LoVo (cell line): ENCODE results near the gene RER1.
"Not testable (repeated sequence)": the region's sequence is repeated elsewhere in the genome, so short reads cannot be mapped to it uniquely, and the experiment has no call there.

Experiments
- DNase-seq: peaks from one replicate; pipeline ENCODE4 v3.0.0-alpha.2; 2016; ENCODE audit warnings: low spot score

The RER1 gene

GRCh38 chr1:2429780-2430591, 38.3 kb downstream of the RER1 start:
- no peak for DNase-seq

- DNase-seq = no peak
Measured at GRCh38 chr1:2430592-2430973, 38.9 kb downstream of the RER1 start.

GRCh38 chr1:2431103-2431502, 39.5 kb downstream of the RER1 start:
- DNase-seq = no peak

DNA sequence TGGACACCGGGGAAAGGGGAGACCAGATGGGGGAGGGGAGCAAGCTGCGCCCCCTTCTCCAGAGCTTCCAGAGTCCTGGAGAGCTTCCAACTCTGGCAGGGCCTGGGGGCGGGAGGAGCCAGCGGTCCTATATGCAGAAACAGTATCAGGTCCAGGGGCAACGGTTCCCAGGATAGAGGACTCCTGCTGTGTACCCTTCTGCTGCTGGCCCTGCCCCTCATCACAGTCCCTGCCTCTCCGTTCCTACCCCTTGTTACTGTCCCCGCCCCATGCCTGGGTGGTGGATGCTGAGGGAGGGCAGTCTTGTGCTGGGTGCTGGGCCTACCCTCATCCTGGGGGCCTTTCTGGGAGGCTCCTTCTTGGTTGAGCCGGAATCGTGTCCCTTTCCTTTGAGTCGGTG, 39.9 kb downstream of the RER1 start:
- no peak for DNase-seq

DNA sequence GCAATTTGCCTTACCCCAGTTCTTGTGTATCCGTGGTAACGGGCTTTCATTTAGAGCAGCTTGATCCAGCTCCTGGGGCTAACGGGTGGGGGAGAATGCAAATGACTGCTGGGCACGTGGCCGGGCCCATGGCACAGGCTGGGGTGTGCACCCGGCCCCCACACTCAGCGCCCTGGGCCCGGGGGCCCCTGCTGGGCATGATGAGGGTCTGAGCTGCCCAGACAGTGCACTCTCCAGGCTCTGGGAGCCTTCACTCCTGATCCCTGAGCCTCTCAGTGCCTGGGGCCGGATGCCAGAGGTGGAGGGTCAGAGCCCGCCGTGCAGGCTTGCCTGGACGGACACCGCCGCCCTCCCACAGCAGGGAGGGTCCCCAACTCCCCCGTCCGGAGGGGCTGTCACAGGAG, 40.8 kb downstream of the RER1 start:
- no peak for DNase-seq

GRCh38 chr1:2433196-2433595, 41.6 kb downstream of the RER1 start:
- DNase-seq = no peak

GRCh38 chr1:2433936-2434655, 42.5 kb downstream of the RER1 start:
- DNase-seq = no peak

GRCh38 chr1:2435091-2435490, 43.5 kb downstream of the RER1 start:
- no peak for DNase-seq

DNA sequence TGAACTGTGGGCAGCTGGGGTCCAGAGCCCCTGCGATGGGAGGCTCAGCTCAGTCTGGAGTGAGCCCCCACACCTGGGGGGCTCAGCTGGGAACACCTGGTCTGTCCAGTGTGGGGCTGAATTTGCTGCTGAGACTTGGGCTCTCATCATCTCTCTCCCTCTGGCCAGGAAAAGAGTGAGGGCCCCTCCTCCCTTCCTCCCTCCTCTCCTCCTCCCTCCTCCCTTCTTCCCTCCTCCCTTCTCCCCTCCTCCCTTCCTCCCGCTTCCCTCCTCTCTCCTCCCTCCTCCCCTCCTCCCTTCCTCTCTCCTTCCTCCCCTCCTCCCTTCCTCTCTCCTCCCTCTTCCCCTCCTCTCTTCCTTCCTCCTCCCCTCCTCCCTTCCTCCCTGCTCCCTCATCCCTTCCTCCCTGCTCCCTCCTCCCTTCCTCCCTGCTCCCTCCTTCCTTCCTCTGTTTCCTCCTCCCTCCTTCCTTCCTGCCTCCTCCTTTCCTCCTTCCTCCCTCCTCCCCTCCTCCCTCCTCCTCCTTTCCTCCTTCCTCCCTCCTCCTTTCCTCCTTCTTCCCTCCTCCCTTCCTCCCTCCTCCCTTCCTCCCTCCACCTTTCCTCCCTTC, 44.2 kb downstream of the RER1 start:
- no peak for DNase-seq

DNA sequence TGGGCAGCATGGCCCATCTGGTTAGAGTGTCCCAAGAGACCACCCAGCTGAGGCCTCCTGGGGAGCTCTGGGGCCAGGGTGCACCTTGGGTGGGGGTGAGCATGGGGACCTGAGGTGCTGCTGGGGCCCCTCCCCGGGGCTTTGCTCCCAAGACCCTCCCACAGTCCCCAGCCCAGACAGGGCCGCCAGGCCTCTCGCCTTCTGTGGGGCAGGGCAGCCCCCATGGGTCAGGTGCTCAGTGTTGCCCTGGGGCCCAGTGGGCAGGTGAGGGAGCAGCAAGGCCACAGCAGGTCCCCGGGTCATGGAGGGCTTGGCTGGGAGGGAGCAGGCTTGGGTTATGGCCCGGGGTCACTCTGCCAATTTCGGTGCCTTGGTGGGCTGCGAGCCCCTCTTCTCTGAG, 45.2 kb downstream of the RER1 start:
- DNase-seq = no peak

GRCh38 chr1:2437617-2438016, 46.0 kb downstream of the RER1 start:
- no peak for DNase-seq

- DNase-seq = no peak
Measured at GRCh38 chr1:2438038-2438437, 46.4 kb downstream of the RER1 start.

DNA sequence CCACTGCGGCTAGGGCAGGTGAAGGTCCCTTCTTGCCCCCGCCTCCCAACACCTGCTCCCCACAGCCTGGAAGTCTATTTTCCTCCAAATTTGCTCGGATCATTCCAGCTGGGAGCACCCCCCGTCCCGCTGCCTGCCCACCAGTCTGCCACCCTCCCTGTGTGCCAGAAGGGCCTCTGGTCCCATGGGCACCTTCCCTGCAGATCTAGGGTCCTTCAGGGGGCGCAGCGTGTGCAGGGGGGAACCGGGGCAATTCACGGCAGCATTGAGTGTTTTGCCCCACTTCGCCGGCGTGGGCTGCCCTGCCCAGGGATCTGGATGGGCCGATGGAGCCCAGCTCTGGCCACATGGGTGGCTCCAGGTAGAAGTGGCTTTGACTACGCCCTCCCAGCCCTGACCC, 47.0 kb downstream of the RER1 start:
- DNase-seq = no peak

DNA sequence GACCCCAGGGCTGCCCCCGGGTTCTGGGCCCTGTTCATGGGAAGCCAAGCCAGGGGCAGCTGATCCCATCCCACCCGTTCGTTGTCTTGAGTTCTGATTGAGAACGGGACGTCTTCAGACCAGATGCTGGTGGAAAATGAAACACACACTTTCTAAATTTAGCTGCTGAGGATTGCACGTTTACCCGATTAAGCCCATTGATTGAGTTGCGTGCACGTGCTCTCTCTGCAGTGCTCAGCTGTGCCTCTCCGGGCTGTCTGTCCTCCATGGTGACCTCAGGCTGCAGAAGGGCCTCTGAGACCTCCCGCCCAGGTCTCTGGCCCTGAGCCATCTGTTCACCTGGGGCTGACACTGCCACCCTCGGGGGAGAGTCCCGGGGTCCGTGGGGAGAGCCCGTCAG, 47.7 kb downstream of the RER1 start:
- no peak for DNase-seq

DNA sequence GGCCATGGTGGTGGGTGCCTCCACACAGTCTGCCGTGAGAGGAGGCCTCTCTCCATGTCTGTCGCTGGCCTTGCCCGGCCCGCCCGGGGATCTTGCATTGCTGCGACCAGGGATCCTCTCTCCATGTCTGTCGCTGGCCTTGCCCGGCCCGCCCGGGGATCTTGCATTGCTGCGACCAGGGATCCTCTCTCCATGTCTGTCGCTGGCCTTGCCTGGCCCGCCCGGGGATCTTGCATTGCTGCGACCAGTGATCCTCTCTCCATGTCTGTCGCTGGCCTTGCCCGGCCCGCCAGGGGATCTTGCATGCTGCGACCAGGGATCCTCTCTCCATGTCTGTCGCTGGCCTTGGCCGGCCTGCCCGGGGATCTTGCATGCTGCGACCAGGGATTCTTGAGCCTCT, 48.7 kb downstream of the RER1 start:
- DNase-seq = not testable (repeated sequence)

DNA sequence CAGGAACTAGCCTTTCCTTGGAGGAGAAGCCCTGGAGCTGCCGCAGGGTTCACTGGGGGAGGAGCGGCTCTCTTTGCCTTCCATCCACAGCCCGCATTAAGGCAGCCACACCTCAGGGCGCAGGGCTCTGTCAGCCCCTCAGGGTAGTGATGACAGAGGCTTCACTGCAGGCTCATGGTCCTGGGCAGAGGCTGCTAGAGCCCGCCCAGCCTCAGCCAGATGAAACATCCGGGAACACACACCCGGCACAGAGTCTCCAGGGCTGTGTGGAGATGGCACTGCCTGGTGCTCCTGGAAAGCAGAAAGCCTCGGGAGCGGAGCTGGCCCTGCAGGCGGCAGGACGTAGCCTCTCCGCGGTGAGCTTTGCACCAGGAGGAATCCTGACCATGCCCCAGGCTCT, 50.1 kb downstream of the RER1 start:
- DNase-seq = no peak

- DNase-seq = no peak
Measured at GRCh38 chr1:2442661-2443060, 51.0 kb downstream of the RER1 start.

DNA sequence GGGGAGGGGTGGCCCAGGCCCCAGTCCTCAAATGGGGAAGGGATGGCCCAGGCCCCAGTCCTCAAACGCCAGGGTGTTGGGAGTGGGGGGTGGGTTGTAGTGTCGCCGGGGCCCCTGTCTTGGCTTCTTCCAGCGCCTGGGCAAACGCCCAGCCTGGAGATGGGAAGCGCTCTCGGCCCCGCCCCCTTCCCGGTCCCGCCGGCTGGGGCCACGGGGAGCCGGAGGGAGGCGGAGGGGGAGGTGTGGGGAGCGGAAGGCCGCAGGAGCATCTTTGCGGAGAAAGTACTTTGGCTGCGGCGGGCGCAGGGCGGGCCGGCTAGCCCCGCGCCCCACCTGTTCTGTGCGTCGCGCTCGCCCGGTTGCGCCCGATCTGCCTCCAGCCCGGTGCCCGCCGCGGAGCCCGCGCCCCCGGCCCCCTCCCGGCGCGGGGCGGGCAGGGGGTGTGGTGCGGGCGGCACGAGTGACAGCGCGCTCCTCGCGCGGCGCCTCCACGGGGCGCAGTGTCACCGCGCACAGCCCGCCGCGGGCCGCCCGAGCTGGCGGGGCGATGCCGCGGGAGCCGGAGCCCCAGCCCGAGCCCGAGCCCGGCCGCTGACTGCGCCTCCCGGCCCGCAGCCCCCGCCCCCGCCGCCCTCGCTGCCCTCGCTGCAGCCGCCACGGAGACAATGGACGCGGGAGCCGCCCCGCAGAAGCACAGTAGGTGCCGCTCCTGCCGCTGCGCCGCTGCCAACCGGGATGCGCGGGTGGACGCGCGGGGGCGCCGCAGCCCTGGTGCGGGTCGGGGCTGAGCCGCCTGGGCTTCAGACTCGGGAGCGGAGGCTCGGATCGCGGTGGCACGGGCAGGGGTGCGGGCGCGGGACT, 51.9 kb downstream of the RER1 start:
- DNase-seq = no peak

GRCh38 chr1:2444138-2444591, 52.5 kb downstream of the RER1 start:
- DNase-seq = no peak

- no peak for DNase-seq
Measured at GRCh38 chr1:2445162-2445822, 53.7 kb downstream of the RER1 start.

DNA sequence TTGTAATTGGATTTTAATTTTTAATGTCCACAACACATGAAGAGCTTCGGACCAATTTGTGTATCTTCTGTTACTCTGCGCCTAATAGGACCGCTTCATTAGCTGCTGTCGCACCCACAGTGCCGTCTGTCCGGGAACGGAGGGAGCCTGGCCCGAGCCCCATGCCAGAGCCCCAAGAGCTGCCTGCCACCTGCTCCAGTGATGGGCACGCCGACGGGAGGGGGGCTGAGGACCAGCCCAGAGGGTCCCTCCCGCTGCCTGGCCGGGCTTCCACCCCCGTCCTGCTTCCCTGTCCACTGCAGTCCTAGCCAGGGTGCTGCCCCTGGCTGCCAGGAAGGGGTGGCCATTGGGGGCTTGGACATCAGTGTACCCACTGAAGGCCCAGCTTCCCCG, 54.2 kb downstream of the RER1 start:
- DNase-seq = no peak

GRCh38 chr1:2446394-2446793, 54.8 kb downstream of the RER1 start:
- DNase-seq = no peak
